Heart right ventricle (tissue), 16 donors: ENCODE measurements around the gene PSMC1. TPM values are rescaled to one million over a fixed set of nuclear protein-coding genes. Genes with fewer than 3 reads are reported as not detected.

Experiments
- ATAC-seq, 8 donors: fragments of 200-7000 bp; cut with Tn5 transposase; one replicate each; pipeline ENCODE4 v1.9.1; 2020; ENCODE audit warnings: mild to moderate bottlenecking in 8 of 8, moderate library complexity in 8 of 8, moderate number of reproducible peaks in 1 of 8
- DNase-seq, 2 donors: peaks; one replicate each; pipeline ENCODE4 v3.0.0-alpha.2; 2020
- H3K27ac ChIP-seq, 10 donors: fragments of 200-600 bp; sonication (generic) in 2 of 10; one replicate each; pipeline versions ENCODE4 v1.5.0 to v1.8.0; 2020 to 2022; ENCODE audit warnings: mild to moderate bottlenecking in 3 of 10
- H3K27me3 ChIP-seq, 7 donors: fragments of 200-600 bp; one replicate each; pipeline ENCODE4 v1.8.0; 2021 to 2022; ENCODE audit warnings: mild to moderate bottlenecking in 2 of 7
- H3K36me3 ChIP-seq, 9 donors: fragments of 200-600 bp; sonication (generic) in 1 of 9; one replicate each; pipeline versions ENCODE4 v1.5.0 to v1.8.0; 2020 to 2022; ENCODE audit warnings: mild to moderate bottlenecking in 2 of 9
- H3K4me1 ChIP-seq, 9 donors: fragments of 200-600 bp; sonication (generic) in 1 of 9; one replicate each; pipeline versions ENCODE4 v1.5.0 to v1.8.0; 2020 to 2022; ENCODE audit warnings: mild to moderate bottlenecking in 4 of 9
- H3K4me3 ChIP-seq, 10 donors: fragments of 200-600 bp; sonication (generic) in 2 of 10; one replicate each; pipeline versions ENCODE4 v1.5.0 to v1.8.0; 2020 to 2022; ENCODE audit warnings: mild to moderate bottlenecking in 7 of 10, moderate library complexity in 2 of 10
- H3K9me3 ChIP-seq, 11 donors: fragments of 200-600 bp in 10 of 11; sonication (generic) in 2 of 11; one replicate each; pipeline versions ENCODE4 v1.5.0 to v1.8.0; 2013 to 2022; ENCODE audit warnings: mild to moderate bottlenecking in 2 of 11, control low read depth in 1 of 11, moderate library complexity in 1 of 11
- CTCF ChIP-seq, 9 donors: fragments of 200-600 bp; sonication (generic) in 2 of 9; IDR thresholded peaks; one replicate each; pipeline versions ENCODE4 v1.5.0 to v1.8.0; 2021 to 2022; ENCODE audit warnings: antibody characterized with exemption in 9 of 9, mild to moderate bottlenecking in 5 of 9, moderate library complexity in 1 of 9
- WGBS, 2 donors: extraction: QIAGEN DNeasy Blood & Tissue Kit; methylation state at CpG; one replicate each; pipeline ENCODE4 v1.1.7; 2013; ENCODE audit warnings: inconsistent platforms in 1 of 2; 5-methylcytosine and 5-hydroxymethylcytosine counted together
- intact Hi-C, 10 donors: fragments of 100-400 bp; cut with DNase I; formaldehyde crosslinking; loops; one replicate each; pipeline versions ENCODE4 v1.11.1 to v1.14.2; 2022
- polyA plus RNA-seq, 2 donors: library from polyadenylated mRNA; stranded (reverse); fragments of 200-250 nt; gene quantifications; one replicate each; pipeline ENCODE4 v1.2.3, GENCODE V29; 2013
- total RNA-seq, 10 donors: library from RNA; stranded (reverse); fragmentation: NEBNext Ultra II Directional in 3 of 10; extraction: Animal tissue kit (Norgen Biotek cat#: 25700) in 3 of 10; gene quantifications; one replicate each; pipeline versions ENCODE4 v1.2.1 to v1.2.4, GENCODE V29; 2021 to 2023
- donor health status: Arrhythmogenic right ventricular cardiomyopathy.
- donor health status: ischemic (EF 13 %, LVEDD 7.1; RV severe dilation, severe dysfunction).
- donor health status: healthy with polysubstance abuse.
- donor health status: DM: no; HTN: yes; CAD: no.
- donor health status: DM: no; HTN: no; CAD: no.
- donor health status: ischemic (EF 25% LVEDD 6.9; RV normal size, moderate dysfunction).
- donor health status: ischemic (EF 25% LVEDD 5.7; RV mildly dilated, moderate dysfunction).
- donor health status: healthy.
- donor health status: DM: yes; HTN: yes; CAD: no.
- donor health status: Ischemic cardiomyopathy.
- donor health status: ischemic (EF 35%, LVEDD 5.7; RV mildly dilated, moderate dysfunction).
- donor health status: nonischemic (EF 11% LVEDD 7.7; RV severe dilation, severe dysfunction).
- donor health status: DM: yes; HTN: yes; CAD: no.
- donor health status: PGD.
- donor health status: ischemic (EF 29% LVEDD 5.4; RV normal size, mild dysfunction).
- donor health status: nonischemic (EF 23%, LVEDD 6.1; RV moderate dilation, normal function).

PSMC1 gene
- total and polyA plus RNA-seq, 12 donors = 107 to 226 (median 128) TPM

GRCh38 chr14:90276646-90277367 lies 20.5 kb downstream of the PSMC1 start:
- peaks cover 0 to 85% (median 29%) of the 10 kb centered on the region in 9 donors for H3K36me3 ChIP-seq
- no peaks in the 10 kb centered on the region for H3K27me3 ChIP-seq
- DNase-seq (no peak), ATAC-seq (peak in 3 of 8 donors; percentile 13 to 36 (median 14))
- peaks cover 0 to 37% (median 12%) of the 10 kb centered on the region in 9 donors for H3K4me1 ChIP-seq
- no peaks in the 10 kb centered on the region for H3K9me3 ChIP-seq
- intact Hi-C loops = no loop called here
- TF ChIP-seq CTCF (IDR thresholded peaks at IDR 0.05) = peak in 1 of 9 donors; percentile 11
- H3K4me3 ChIP-seq = no peak overlapping the region
- WGBS, 2 donors = 80 to 83% methylated on average over 18 of the region's 18 CpGs
- H3K27ac ChIP-seq = peak overlapping the region in 2 of 10 donors; percentile 5 to 25

GRCh38 chr14:90277581-90278198 lies 21.3 kb downstream of the PSMC1 start:
- intact Hi-C loops = no loop called here
- Histone ChIP-seq H3K4me3 (no peak overlapping the region), H3K27me3 (no peaks in the 10 kb centered on the region), H3K36me3 (peaks cover 0 to 87% (median 26%) of the 10 kb centered on the region in 9 donors), H3K27ac (peak overlapping the region in 1 of 10 donors; percentile 5), H3K9me3 (no peaks in the 10 kb centered on the region), H3K4me1 (peaks cover 0 to 37% (median 12%) of the 10 kb centered on the region in 9 donors)
- ATAC-seq (no peak), DNase-seq (no peak)
- no peak for TF ChIP-seq CTCF (IDR thresholded peaks at IDR 0.05)
- WGBS, 2 donors = 88 to 92% methylated on average over 24 of the region's 24 CpGs

- intact Hi-C loops = no loop called here
- no peak for TF ChIP-seq CTCF (IDR thresholded peaks at IDR 0.05)
- WGBS, 2 donors = 85% methylated on average over 35 of the region's 35 CpGs
- H3K4me1 ChIP-seq = peaks cover 0 to 31% (median 12%) of the 10 kb centered on the region in 9 donors
- DNase-seq = no peak
- H3K27me3 ChIP-seq = no peaks in the 10 kb centered on the region
- no peaks in the 10 kb centered on the region for H3K9me3 ChIP-seq
- peaks cover 0 to 87% (median 26%) of the 10 kb centered on the region in 9 donors for H3K36me3 ChIP-seq
- peak in 5 of 8 donors; percentile 16 to 57 (median 32) for ATAC-seq
- H3K4me3 ChIP-seq = no peak overlapping the region
- peak overlapping the region in 5 of 10 donors; percentile 15 to 50 (median 34) for H3K27ac ChIP-seq
Measured at GRCh38 chr14:90278199-90279175, 22.1 kb downstream of the PSMC1 start.

GRCh38 chr14:90280096-90280495 lies 23.7 kb downstream of the PSMC1 start:
- Histone ChIP-seq H3K4me3 (no peak overlapping the region), H3K9me3 (no peaks in the 10 kb centered on the region), H3K4me1 (peaks cover 0 to 19% (median 7%) of the 10 kb centered on the region in 9 donors), H3K27me3 (no peaks in the 10 kb centered on the region), H3K36me3 (peaks cover 0 to 92% (median 29%) of the 10 kb centered on the region in 9 donors), H3K27ac (no peak overlapping the region)
- WGBS, 2 donors = 94 to 97% methylated on average over 7 of the region's 7 CpGs
- ATAC-seq (no peak), DNase-seq (no peak)
- TF ChIP-seq CTCF (IDR thresholded peaks at IDR 0.05) = no peak
- intact Hi-C loops = no loop called here
